Right lobe of liver (tissue), 6 donors: ENCODE results near the gene MOXD1. TPM values are rescaled to one million over a fixed set of nuclear protein-coding genes. Genes with fewer than 3 reads are reported as not detected.

Experiments
- ATAC-seq, 4 donors: fragments of 200-7000 bp; cut with Tn5 transposase; one replicate each; pipeline ENCODE4 v1.9.1; 2020; ENCODE audit warnings: mild to moderate bottlenecking in 4 of 4, moderate library complexity in 4 of 4
- DNase-seq, 3 donors: peaks; one replicate each; pipeline ENCODE4 v3.0.0-alpha.2; 2020
- H3K27ac ChIP-seq, 3 donors: fragments of 200-600 bp; one replicate each; pipeline ENCODE4 v1.8.0; 2022
- H3K27me3 ChIP-seq, 2 donors: fragments of 200-600 bp; one replicate each; pipeline ENCODE4 v1.8.0; 2022
- H3K36me3 ChIP-seq, 4 donors: fragments of 200-600 bp; sonication (generic) in 1 of 4; one replicate each; pipeline versions ENCODE4 v1.5.1 to v1.8.0; 2017 to 2022; ENCODE audit warnings: control low read depth in 1 of 4
- H3K4me1 ChIP-seq, 4 donors: fragments of 200-600 bp; sonication (generic) in 1 of 4; one replicate each; pipeline versions ENCODE4 v1.5.1 to v1.8.0; 2017 to 2022; ENCODE audit warnings: control low read depth in 1 of 4
- H3K4me3 ChIP-seq, 3 donors: fragments of 200-600 bp; one replicate each; pipeline ENCODE4 v1.8.0; 2022
- H3K9me3 ChIP-seq, 4 donors: fragments of 200-600 bp; sonication (generic) in 1 of 4; one replicate each; pipeline versions ENCODE4 v1.5.1 to v1.8.0; 2017 to 2022; ENCODE audit warnings: control low read depth in 1 of 4
- CTCF ChIP-seq, 4 donors: fragments of 200-600 bp in 3 of 4; fragments of 450-650 bp in 1 of 4; IDR thresholded peaks; one replicate each; pipeline versions ENCODE4 v1.5.1 to v1.8.0; 2016 to 2022; ENCODE audit warnings: antibody characterized with exemption in 4 of 4, mild to moderate bottlenecking in 2 of 4
- POLR2A ChIP-seq: fragments of 450-650 bp; IDR thresholded peaks from one replicate; pipeline ENCODE4 v1.6.1; 2017; ENCODE audit warnings: antibody characterized with exemption, mild to moderate bottlenecking
- WGBS: methylation state at CpG from one replicate; pipeline ENCODE4 v1.1.6; 2018; ENCODE audit warnings: low coverage, low lambda C conversion rate; ENCODE audit not compliant: insufficient coverage; ENCODE audit errors: missing lambda C conversion rate; 5-methylcytosine and 5-hydroxymethylcytosine counted together
- intact Hi-C, 2 donors: fragments of 100-400 bp; cut with DNase I; formaldehyde crosslinking; loops; one replicate each; pipeline versions ENCODE4 v1.11.2 to v1.14.1; 2022
- total RNA-seq, 6 experiments: library from RNA; depleted of rRNA in 2 of 6; stranded (reverse); fragments of >200 nt in 2 of 6; fragmentation: NEBNext Ultra II Directional in 3 of 6; extraction: Animal tissue kit (Norgen Biotek cat#: 25700) in 3 of 6; gene quantifications; one replicate each; pipeline versions ENCODE4 v1.1.0 to v1.2.4, GENCODE V29; 2016 to 2023
- donor health status: DM: no; HTN: yes; CAD: no.
- donor health status: DM: no; HTN: no; CAD: no.
- donor health status: DM: no; HTN: no; CAD: no.
- donor health status: DM: no; HTN: yes; CAD: no.
- donor health status: DM: no; HTN: yes; CAD: no.

MOXD1 gene
- total RNA-seq, 6 experiments from 2014 or later, result 0.24 to 2.3 (median 1.0) TPM; not detected in 1

DNA sequence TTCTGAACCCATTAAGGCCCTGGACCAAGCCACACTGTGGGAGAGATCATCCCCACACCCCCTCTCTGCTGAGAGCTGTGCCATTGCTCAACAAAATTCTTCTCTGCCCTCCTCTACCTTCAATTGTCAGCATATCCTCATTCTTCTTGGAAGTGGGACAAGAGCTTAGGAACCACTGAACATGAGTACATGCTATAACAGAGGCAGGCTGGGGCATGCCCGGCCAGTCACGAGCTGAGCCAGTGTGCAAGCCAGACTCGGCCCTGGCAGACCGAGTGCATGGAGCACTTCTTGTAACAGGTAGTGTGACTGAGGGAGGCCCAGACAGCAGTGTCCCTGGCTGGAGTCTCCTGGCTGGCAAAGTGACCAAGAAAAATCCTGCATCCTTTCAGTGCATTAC, 149.2 kb downstream of the MOXD1 start:
- WGBS, result 100% methylated on average over 2 of the region's 4 CpGs
- no peaks in the 10 kb centered on the region for H3K36me3 ChIP-seq
- TF ChIP-seq POLR2A, result no peak
- no peak for TF ChIP-seq CTCF (IDR thresholded peaks at IDR 0.05)
- no peak for DNase-seq
- peaks cover 0 to 4% (median 0%) of the 10 kb centered on the region in 4 donors for H3K9me3 ChIP-seq
- no peaks in the 10 kb centered on the region for H3K4me1 ChIP-seq
- no peak for ATAC-seq
- H3K4me3 ChIP-seq, result no peak overlapping the region
- no peaks in the 10 kb centered on the region for H3K27me3 ChIP-seq
- no peak overlapping the region for H3K27ac ChIP-seq
- intact Hi-C loops, result no loop called here

- no peak overlapping the region for H3K27ac ChIP-seq
- TF ChIP-seq POLR2A, result no peak
- peaks cover 0 to 4% (median 0%) of the 10 kb centered on the region in 4 donors for H3K9me3 ChIP-seq
- DNase-seq, result no peak
- H3K36me3 ChIP-seq, result no peaks in the 10 kb centered on the region
- no peaks in the 10 kb centered on the region for H3K4me1 ChIP-seq
- intact Hi-C loops, result no loop called here
- ATAC-seq, result no peak
- H3K4me3 ChIP-seq, result no peak overlapping the region
- H3K27me3 ChIP-seq, result no peaks in the 10 kb centered on the region
Observed at GRCh38 chr6:132251711-132252110, 149.6 kb downstream of the MOXD1 start.

GRCh38 chr6:132247381-132248159, 153.7 kb downstream of the MOXD1 start:
- TF ChIP-seq POLR2A (no peak), CTCF (IDR thresholded peaks at IDR 0.05) (no peak)
- WGBS, result 54% methylated on average over 7 of the region's 7 CpGs
- no peaks in the 10 kb centered on the region for H3K27me3 ChIP-seq
- no peak overlapping the region for H3K4me3 ChIP-seq
- no peaks in the 10 kb centered on the region for H3K4me1 ChIP-seq
- intact Hi-C loops, result no loop called here
- H3K36me3 ChIP-seq, result no peaks in the 10 kb centered on the region
- H3K9me3 ChIP-seq, result peaks cover 0 to 4% (median 0%) of the 10 kb centered on the region in 4 donors
- no peak for ATAC-seq
- no peak overlapping the region for H3K27ac ChIP-seq
- DNase-seq, result no peak

DNA sequence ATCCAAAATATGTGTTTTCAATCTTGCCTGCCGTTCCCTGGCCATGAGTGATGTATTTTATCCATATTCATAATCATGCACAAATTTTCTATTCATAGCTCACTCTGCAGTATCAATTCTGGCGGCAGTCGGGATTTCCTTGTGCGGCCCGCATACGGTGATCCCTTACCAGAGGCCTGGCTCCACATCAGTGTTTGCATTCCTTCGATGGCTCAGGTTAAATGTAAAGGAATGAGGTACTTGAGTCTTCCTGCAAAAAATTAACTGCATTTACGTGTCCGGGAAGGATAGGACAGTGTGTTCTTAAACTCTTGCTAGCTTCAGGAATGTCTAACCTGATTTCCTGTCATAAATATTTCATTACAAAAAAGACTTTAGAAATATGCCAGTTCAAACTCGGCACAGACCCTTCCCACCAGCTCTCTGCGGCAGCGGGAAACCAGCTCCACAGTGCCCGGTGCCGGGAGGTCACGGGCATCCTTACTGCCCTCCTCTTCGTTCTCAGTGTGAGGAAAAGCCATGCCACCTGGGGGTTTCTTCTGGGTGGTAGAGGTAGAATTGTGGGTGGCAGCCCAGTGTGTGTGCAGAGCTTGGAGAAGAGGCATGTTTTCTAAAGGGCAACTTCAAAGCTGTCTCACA, 154.5 kb downstream of the MOXD1 start:
- no peaks in the 10 kb centered on the region for H3K4me1 ChIP-seq
- H3K36me3 ChIP-seq, result no peaks in the 10 kb centered on the region
- no peak for TF ChIP-seq CTCF (IDR thresholded peaks at IDR 0.05)
- TF ChIP-seq POLR2A, result no peak
- no peaks in the 10 kb centered on the region for H3K27me3 ChIP-seq
- intact Hi-C loops, result no loop called here
- H3K4me3 ChIP-seq, result no peak overlapping the region
- ATAC-seq (no peak), DNase-seq (no peak)
- H3K27ac ChIP-seq, result no peak overlapping the region
- no peaks in the 10 kb centered on the region for H3K9me3 ChIP-seq
- 85% methylated on average over 16 of the region's 16 CpGs for WGBS

GRCh38 chr6:132246120-132246617, 155.1 kb downstream of the MOXD1 start:
- intact Hi-C loops, result no loop called here

More at GRCh38 chr6:132246120-132246617, 155.1 kb downstream of the MOXD1 start:
- ATAC-seq, result no peak
- Histone ChIP-seq H3K27me3 (no peaks in the 10 kb centered on the region), H3K27ac (no peak overlapping the region), H3K4me3 (no peak overlapping the region), H3K36me3 (no peaks in the 10 kb centered on the region), H3K4me1 (no peaks in the 10 kb centered on the region), H3K9me3 (no peaks in the 10 kb centered on the region)
- 75% methylated on average over 1 of the region's 2 CpGs for WGBS
- DNase-seq, result no peak
- TF ChIP-seq POLR2A (no peak), CTCF (IDR thresholded peaks at IDR 0.05) (no peak)
